ENCODE measurements around the gene KCNQ1. TPM values are rescaled to one million over a fixed set of nuclear protein-coding genes. Genes with fewer than 3 reads are reported as not detected.

The KCNQ1 gene
- total RNA-seq, 2 donors from 2014 or later = 38.9 to 46.1 TPM

- H3K4me3 ChIP-seq = no peak overlapping the region
- H3K4me1 ChIP-seq = no peaks in the 10 kb centered on the region
- H3K27me3 ChIP-seq = no peaks in the 10 kb centered on the region
- DNase-seq = peak in 2 of 4 donors; percentile 0 to 7
- ATAC-seq = no peak
- no peak overlapping the region for H3K27ac ChIP-seq
- whole genome bisulfite sequencing, 2 donors = 92% methylated on average over 17 of the region's 17 CpGs
- H3K36me3 ChIP-seq (replicated peaks in 1 of 2; ENCODE audit: insufficient read depth in 1 of 2, low read depth in 2 of 2) = no peaks in the 10 kb centered on the region
- intact Hi-C loops (cut with DNase I) = no loop called here
- TF ChIP-seq CTCF (IDR thresholded peaks at IDR 0.05) (no peak), POLR2A (IDR thresholded peaks at IDR 0.05) (no peak)
- no peaks in the 10 kb centered on the region for H3K9me3 ChIP-seq
These were observed 354.3 kb downstream of the KCNQ1 start for GRCh38 chr11:2798951-2799761.

GRCh38 chr11:2799881-2800654 is 355.3 kb downstream of the KCNQ1 start:
- 66 to 78% methylated on average over 10 to 15 of the region's 15 CpGs for WGBS, 2 donors
- intact Hi-C loops (cut with DNase I) = no loop called here
- no peak overlapping the region for H3K27ac ChIP-seq

GRCh38 chr11:2800655-2801531 is 356.1 kb downstream of the KCNQ1 start:
- Histone ChIP-seq H3K27ac (no peak overlapping the region), H3K27me3 (no peaks in the 10 kb centered on the region), H3K9me3 (no peaks in the 10 kb centered on the region), H3K4me3 (no peak overlapping the region), H3K4me1 (peaks cover under 1% of the 10 kb centered on the region), H3K36me3 (replicated peaks in 1 of 2; ENCODE audit: insufficient read depth in 1 of 2, low read depth in 2 of 2) (no peaks in the 10 kb centered on the region)
- 82 to 93% methylated on average over 8 to 12 of the region's 12 CpGs for WGBS, 2 donors
- TF ChIP-seq POLR2A (IDR thresholded peaks at IDR 0.05) (no peak), CTCF (IDR thresholded peaks at IDR 0.05) (no peak)
- peak; percentile 1 to 9 (median 6) for DNase-seq
- intact Hi-C loops (cut with DNase I) = no loop called here
- no peak for ATAC-seq

More at GRCh38 chr11:2799881-2800654, 355.3 kb downstream of the KCNQ1 start:
- no peaks in the 10 kb centered on the region for H3K4me1 ChIP-seq
- TF ChIP-seq POLR2A (IDR thresholded peaks at IDR 0.05) (no peak), CTCF (IDR thresholded peaks at IDR 0.05) (no peak)
- H3K4me3 ChIP-seq = no peak overlapping the region
- no peaks in the 10 kb centered on the region for H3K9me3 ChIP-seq
- peak; percentile 1 to 20 (median 8) for DNase-seq
- no peaks in the 10 kb centered on the region for H3K36me3 ChIP-seq (replicated peaks in 1 of 2; ENCODE audit: insufficient read depth in 1 of 2, low read depth in 2 of 2)
- H3K27me3 ChIP-seq = no peaks in the 10 kb centered on the region
- ATAC-seq = no peak

GRCh38 chr11:2801711-2802388 is 357.0 kb downstream of the KCNQ1 start:
- Histone ChIP-seq H3K27me3 (no peaks in the 10 kb centered on the region), H3K4me1 (peaks cover 9% of the 10 kb centered on the region), H3K9me3 (no peaks in the 10 kb centered on the region), H3K27ac (no peak overlapping the region), H3K4me3 (no peak overlapping the region), H3K36me3 (replicated peaks in 1 of 2; ENCODE audit: insufficient read depth in 1 of 2, low read depth in 2 of 2) (no peaks in the 10 kb centered on the region)
- 94 to 95% methylated on average over 11 to 20 of the region's 22 CpGs for WGBS, 2 donors
- no peak for TF ChIP-seq POLR2A (IDR thresholded peaks at IDR 0.05)
- no peak for TF ChIP-seq CTCF (IDR thresholded peaks at IDR 0.05)
- DNase-seq (peak in 3 of 4 donors; percentile 1 to 8 (median 7)), ATAC-seq (no peak)
- intact Hi-C loops (cut with DNase I) = no loop called here

Measured in body of pancreas (tissue), 4 donors.